GM19372 (cell line): Measurements from ENCODE around the gene XRCC6.
"Not testable (repeated sequence)": the region's sequence is repeated elsewhere in the genome, so short reads cannot be mapped to it uniquely, and the experiment has no call there.

Source experiments
- ATAC-seq: cut with Tn5 transposase; IDR thresholded peaks from one replicate; pipeline ENCODE4 v1.9.1; 2021; ENCODE audit warnings: mild to moderate bottlenecking, low read depth, moderate library complexity; ENCODE audit not compliant: unreplicated experiment

The XRCC6 gene

GRCh38 chr22:41683052-41683451, 62.0 kb downstream of the XRCC6 start:
- no peak for ATAC-seq

- no peak for ATAC-seq
These were observed 62.5 kb downstream of the XRCC6 start for GRCh38 chr22:41683616-41684015.

GRCh38 chr22:41684194-41684593, 63.1 kb downstream of the XRCC6 start:
- no peak for ATAC-seq

- not testable (repeated sequence) for ATAC-seq
These were observed 65.8 kb downstream of the XRCC6 start for GRCh38 chr22:41686890-41687289.

- ATAC-seq: no peak
These were observed 66.8 kb downstream of the XRCC6 start for GRCh38 chr22:41687901-41688364.

GRCh38 chr22:41688365-41689211, 67.5 kb downstream of the XRCC6 start, which contains the start of gene SNU13:
Gene SNU13, minus strand, starts transcription at chr22:41688867. Its CDS starts 71 bp downstream, at chr22:41688796.
- ATAC-seq: peak; percentile 78

- ATAC-seq: no peak
These were observed 69.4 kb downstream of the XRCC6 start for GRCh38 chr22:41690476-41690875.

- no peak for ATAC-seq
These were observed 74.1 kb downstream of the XRCC6 start for GRCh38 chr22:41695211-41695610.

- ATAC-seq: no peak
These were observed 75.6 kb downstream of the XRCC6 start for GRCh38 chr22:41696703-41697102.

GRCh38 chr22:41697126-41697775, 76.2 kb downstream of the XRCC6 start:
- no peak for ATAC-seq

GRCh38 chr22:41699264-41700107, 78.4 kb downstream of the XRCC6 start, which contains the start of gene MEI1:
Gene MEI1, plus strand, starts transcription at chr22:41699503. Its CDS starts 36 bp downstream, at chr22:41699539.
- ATAC-seq: no peak

- ATAC-seq: no peak
These were observed 78.9 kb downstream of the XRCC6 start for GRCh38 chr22:41700108-41700364.

GRCh38 chr22:41702763-41703162, 81.7 kb downstream of the XRCC6 start:
- no peak for ATAC-seq

- ATAC-seq: no peak
These were observed 88.2 kb downstream of the XRCC6 start for GRCh38 chr22:41709341-41709740.

GRCh38 chr22:41713004-41713403, 91.9 kb downstream of the XRCC6 start:
- ATAC-seq: no peak
